ENCODE measurements around the gene SCAI. TPM values are rescaled to one million over a fixed set of nuclear protein-coding genes. Genes with fewer than 3 reads are reported as not detected.

Gene SCAI
- total and polyA plus RNA-seq, 9 of the 15 experiments (the other 6 are each of a cell fraction or from before 2014, with no cell fraction given), result 0.70 to 12.4 (median 4.2) TPM

- TF ChIP-seq ARID3B (CRISPR knock-in tag; IDR thresholded peaks at IDR 0.05; ENCODE audit: borderline replicate concordance), result no peak
- TF ChIP-seq YY1 (IDR thresholded peaks at IDR 0.05; ENCODE audit: borderline replicate concordance in 1 of 3, control insufficient read depth in 1 of 3, extremely low read depth in 1 of 3, insufficient read depth in 3 of 3, insufficient read length in 1 of 3, insufficient replicate concordance in 2 of 3, low read depth in 1 of 3, low read length in 2 of 3), result peak in 1 of 3 experiments; percentile 81
- TF ChIP-seq ZNF740 (CRISPR knock-in tag; IDR thresholded peaks at IDR 0.05), result 0 out of 2 replicates have a peak, but pooled peaks have one; percentile 14
- TF ChIP-seq ZNF740 (tag; IDR thresholded peaks at IDR 0.05), result no peak; a peak in 1 of 4 replicates
- no peak for TF ChIP-seq NR2F6 (CRISPR knock-in tag; IDR thresholded peaks at IDR 0.05)
- TF ChIP-seq HINFP (tag; conservative IDR thresholded peaks at IDR 0.05; ENCODE audit: low read depth), result peak; percentile 43; the same call in 1 of the 2 replicates
- peak; percentile 62; the same call in 1 of the 2 replicates for TF ChIP-seq ZNF431 (CRISPR knock-in tag; IDR thresholded peaks at IDR 0.05)
- TF ChIP-seq RBM25 (IDR thresholded peaks at IDR 0.05; ENCODE audit: low read depth, low read length, severe bottlenecking), result peak; percentile 22
- TF ChIP-seq MAX (CRISPR knock-in tag; IDR thresholded peaks at IDR 0.05), result peak; percentile 79
These were observed 47.1 kb upstream of the SCAI start (continued) for GRCh38 chr9:125190361-125190801.

Data from K562 (cell line).